K562 (cell line): ENCODE results near the gene BTBD16. TPM values are rescaled to one million over a fixed set of nuclear protein-coding genes. Genes with fewer than 3 reads are reported as not detected.

ENCODE experiments used
- ATAC-seq: fragments of 200-7000 bp; cut with Tn5 transposase; 3 replicates; pipeline ENCODE4 v1.9.1; 2020; ENCODE audit warnings: moderate library complexity
- BruUV-seq: library from RNA; stranded (reverse); fragments of 400-500 nt; replicated peaks from 2 replicates; lab custom pipeline; 2021; lab: Mats Ljungman, UMichigan
- CTCF ChIA-PET: fragments of 300-600 bp; formaldehyde crosslinking; extraction: SDS; loops from one replicate; lab custom pipeline; 2021; ENCODE audit warnings: low intra/inter-chr PET ratio; lab: Yijun Ruan, JAX
- POLR2A ChIA-PET: fragments of 300-600, 350-650 bp; sonication (Branson Sonifier 250); formaldehyde crosslinking; extraction: SDS; loops from one replicate; lab custom pipeline; 2021; ENCODE audit warnings: antibody characterized with exemption, inconsistent platforms; lab: Yijun Ruan, JAX
- DNase-seq, 4 experiments: peaks; one replicate each; pipeline versions ENCODE4 v3.0.0 to v3.0.0-alpha.2; 2011 to 2018; ENCODE audit warnings: low spot score in 3 of 4, mixed read lengths in 3 of 4; ENCODE audit errors: extremely low read depth in 1 of 4
- FAIRE-seq: peaks from 2 replicates; lab custom pipeline; 2011; peaks lifted over from hg19 to GRCh38; lab: Jason Lieb, UNC
- H2AFZ ChIP-seq: 2 replicates; pipeline ENCODE4 v1.6.0; 2011; ENCODE audit warnings: low read depth, low read length, control low read depth, inconsistent platforms
- H3K27ac ChIP-seq: fragments of 200-600 bp; 3 replicates; pipeline ENCODE4 v1.8.0; 2011; ENCODE audit warnings: low read depth, mild to moderate bottlenecking, control low read depth, inconsistent platforms, low read length, moderate library complexity, mixed read lengths; ENCODE audit errors: extremely low read depth
- H3K27me3 ChIP-seq, 2 experiments: fragments of 300-600 bp in 1 of 2; 2 replicates in 1 of 2; 3 replicates in 1 of 2; pipeline versions ENCODE4 v1.6.0 to v1.8.0; 2011; ENCODE audit warnings: inconsistent platforms in 2 of 2, low read length in 2 of 2, mild to moderate bottlenecking in 1 of 2, mixed read lengths in 1 of 2, moderate library complexity in 1 of 2; ENCODE audit not compliant: control insufficient read depth in 2 of 2, insufficient read depth in 2 of 2
- H3K36me3 ChIP-seq: fragments of 300-600 bp; 3 replicates; pipeline ENCODE4 v1.8.0; 2011; ENCODE audit warnings: mild to moderate bottlenecking, low read length, inconsistent platforms; ENCODE audit not compliant: control insufficient read depth, insufficient read depth
- H3K4me1 ChIP-seq, 2 experiments: fragments of 200-600 bp in 1 of 2; replicated peaks in 1 of 2; 2 replicates in 1 of 2; 3 replicates in 1 of 2; pipeline versions ENCODE4 v1.5.1 to v1.8.0; 2011; ENCODE audit warnings: inconsistent platforms in 2 of 2, low read length in 2 of 2, mild to moderate bottlenecking in 1 of 2, mixed read lengths in 1 of 2, moderate library complexity in 1 of 2; ENCODE audit not compliant: control insufficient read depth in 2 of 2, insufficient read depth in 2 of 2
- H3K4me2 ChIP-seq: 2 replicates; pipeline ENCODE4 v1.6.1; 2011; ENCODE audit warnings: low read length, control low read depth, inconsistent platforms, mixed read lengths; ENCODE audit not compliant: insufficient read depth
- H3K4me3 ChIP-seq: fragments of 200-600 bp; sonication (generic), shearing (Covaris generic); 2 replicates; pipeline ENCODE4 v1.5.1; 2016; ENCODE audit warnings: control low read depth, inconsistent platforms
- H3K79me2 ChIP-seq: fragments of 200-600 bp; 3 replicates; pipeline ENCODE4 v1.8.0; 2011; ENCODE audit warnings: low read length, inconsistent platforms; ENCODE audit not compliant: control insufficient read depth, insufficient read depth
- H3K9ac ChIP-seq, 2 experiments: 2 replicates each; pipeline versions ENCODE4 v1.6.0 to v1.6.1; 2011; ENCODE audit warnings: low read depth in 2 of 2, low read length in 2 of 2, control low read depth in 1 of 2, inconsistent platforms in 1 of 2, mild to moderate bottlenecking in 1 of 2, mixed read lengths in 1 of 2; ENCODE audit not compliant: insufficient read depth in 1 of 2
- H3K9me1 ChIP-seq: one replicate; pipeline ENCODE4 v1.6.0; 2011; ENCODE audit warnings: inconsistent platforms, mild to moderate bottlenecking, low read length, moderate library complexity; ENCODE audit not compliant: control insufficient read depth, insufficient read depth
- H3K9me3 ChIP-seq: replicated peaks from 2 replicates; pipeline ENCODE4 v1.5.1; 2011; ENCODE audit warnings: low read depth, low read length, inconsistent platforms; ENCODE audit not compliant: control insufficient read depth, insufficient read depth
- H4K20me1 ChIP-seq: replicated peaks from 2 replicates; pipeline ENCODE4 v1.6.1; 2011; ENCODE audit warnings: low read length, inconsistent platforms, mixed read lengths; ENCODE audit not compliant: control insufficient read depth, insufficient read depth
- KLF13 ChIP-seq: fragments of 450-650 bp; IDR thresholded peaks from 2 replicates; pipeline ENCODE4 v1.6.1; 2016; ENCODE audit warnings: missing genetic modification characterization, low read depth, mild to moderate bottlenecking, missing compliant biosample characterization, moderate library complexity, borderline replicate concordance
- L3MBTL2 ChIP-seq: fragments of 450-650 bp; IDR thresholded peaks from 2 replicates; pipeline ENCODE4 v1.6.1; 2016; ENCODE audit warnings: mild to moderate bottlenecking, moderate library complexity
- MAFK ChIP-seq: IDR thresholded peaks from 2 replicates; pipeline ENCODE4 v1.6.1; 2011; ENCODE audit warnings: low read length, improper control_type of control experiment
- RBM34 ChIP-seq: fragments of 200-400 bp; formaldehyde crosslinking; IDR thresholded peaks from 2 replicates; pipeline ENCODE4 v1.6.1; 2018; ENCODE audit warnings: low read length, borderline replicate concordance; ENCODE audit not compliant: insufficient read depth
- ZBTB1 ChIP-seq: sonication (generic); formaldehyde crosslinking; IDR thresholded peaks from 2 replicates; pipeline ENCODE4 v1.8.1; 2023; ENCODE audit warnings: missing genetic modification reagents, low read depth, mild to moderate bottlenecking, borderline replicate concordance
- ZNF347 ChIP-seq: fragments of 450-650 bp; formaldehyde crosslinking; IDR thresholded peaks from 2 replicates; pipeline ENCODE4 v1.4.0; 2020; ENCODE audit warnings: low read depth, mild to moderate bottlenecking, moderate library complexity
- ZNF583 ChIP-seq: fragments of 250-450 bp; sonication (Bioruptor Pico); IDR thresholded peaks from 2 replicates; pipeline ENCODE4 v1.4.0; 2020
- ZNF586 ChIP-seq: fragments of 450-650 bp; formaldehyde crosslinking; conservative IDR thresholded peaks from 2 replicates; pipeline ENCODE4 v1.4.0; 2020; ENCODE audit warnings: mild to moderate bottlenecking, moderate library complexity
- WGBS: fragments of 100-300 bp; shearing (Covaris generic); methylation state at CpG from one replicate; pipeline ENCODE4 v1.1.6; 2016; ENCODE audit warnings: low coverage, mixed read lengths; ENCODE audit not compliant: insufficient coverage; ENCODE audit errors: missing lambda C conversion rate; 5-methylcytosine and 5-hydroxymethylcytosine counted together
- in situ Hi-C: fragments of 300-500 bp; cut with MboI; formaldehyde crosslinking; loops from 4 replicates; pipeline ENCODE4 v1.15.0; 2018; ENCODE audit warnings: inconsistent platforms, mixed read lengths
- intact Hi-C: fragments of 100-400 bp; cut with micrococcal nuclease; formaldehyde crosslinking; loops from 2 replicates; pipeline ENCODE4 v1.14.2; 2022
- polyA plus RNA-seq, 8 experiments: library from polyadenylated mRNA; depleted of rRNA in 4 of 8; stranded (reverse) in 5 of 8; unstranded in 3 of 8; fragments of >200 nt; fragmentation: Nextera tagmentation in 2 of 8; fragmentation: Illumina TruSeq in 1 of 8; extraction: Ambion mirVana in 2 of 8; extraction: Trizol in 1 of 8; gene quantifications; 2 replicates each; pipeline versions ENCODE4 v1.2.1 to v1.2.3, GENCODE V29; 2011 to 2014; ENCODE audit warnings: inconsistent platforms in 1 of 8, missing spikeins in 1 of 8
- total RNA-seq, 7 experiments: library from RNA; depleted of rRNA in 6 of 7; stranded (reverse); fragments of >200 nt in 6 of 7; fragmentation: Illumina TruSeq in 2 of 7; extraction: Trizol in 2 of 7; gene quantifications; 2 replicates each; pipeline versions ENCODE4 v1.2.1 to v1.2.3, GENCODE V29; 2011 to 2021; ENCODE audit warnings: low replicate concordance in 1 of 7
- TF ChIP-seq, protein P1 (sequence below): sonication (generic); formaldehyde crosslinking; IDR thresholded peaks from 2 replicates; pipeline ENCODE4 v1.8.0; 2023; ENCODE audit warnings: missing genetic modification reagents, mild to moderate bottlenecking, borderline replicate concordance

The BTBD16 gene
- total and polyA plus RNA-seq, 9 of the 15 experiments (the other 6 are each of a cell fraction or from before 2014, with no cell fraction given): 0.11 TPM; not detected in 8

DNA sequence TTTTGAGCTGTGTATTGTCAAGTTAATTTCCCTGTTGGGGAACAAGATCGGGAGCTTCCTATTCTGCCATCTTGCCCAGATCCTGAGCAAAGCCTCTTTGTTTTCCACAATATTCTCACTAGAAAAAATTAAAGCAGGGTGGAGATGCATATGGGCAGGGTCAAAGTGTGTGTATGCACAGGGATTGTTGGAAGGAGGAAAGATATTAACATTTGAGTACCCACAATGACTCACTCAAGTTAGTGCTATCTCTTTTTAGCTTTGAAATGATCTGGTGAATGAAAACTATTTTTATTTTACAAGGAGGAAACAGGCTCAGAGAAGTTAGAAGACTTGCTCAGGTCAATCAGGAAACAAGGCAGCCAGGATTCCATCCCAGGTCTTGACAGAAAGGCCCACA, 6.7 kb upstream of the BTBD16 start:
- no peak overlapping the region for H3K4me2 ChIP-seq
- in situ Hi-C loops: no loop called here
- no TSS peak for BruUV-seq

More for the DNA sequence above, 6.7 kb upstream of the BTBD16 start:
- H3K27me3 ChIP-seq: peaks cover 0 to 3% of the 10 kb centered on the region in 2 experiments; a peak in 1 of 5 replicates
- H3K9ac ChIP-seq: no peak overlapping the region
- no peaks in the 10 kb centered on the region for H3K79me2 ChIP-seq
- ATAC-seq: no peak
- CTCF ChIA-PET: no interaction called here
- no peaks in the 10 kb centered on the region for H3K9me3 ChIP-seq
- no peaks in the 10 kb centered on the region for H3K36me3 ChIP-seq
- H3K9me1 ChIP-seq: no peaks in the 10 kb centered on the region
- H4K20me1 ChIP-seq: no peaks in the 10 kb centered on the region
- WGBS: no CpG with 5 or more reads among the region's 1 CpG
- FAIRE-seq: no peak
- H3K27ac ChIP-seq: no peak overlapping the region
- intact Hi-C loops: loop anchor here (10.0 kb wide), 1 partner anchor 120 kb away; no protein-coding TSS in a partner anchor
- H3K4me1 ChIP-seq: no peaks in the 10 kb centered on the region
- DNase-seq: no peak
- no peak overlapping the region for H2AFZ ChIP-seq
- H3K4me3 ChIP-seq: no peak overlapping the region
- POLR2A ChIA-PET: no interaction called here
- no peak for TF ChIP-seq L3MBTL2
- no peak for TF ChIP-seq MAFK
- no peak for TF ChIP-seq ZNF347 (CRISPR knock-in tag)
- TF ChIP-seq, protein P1, sequence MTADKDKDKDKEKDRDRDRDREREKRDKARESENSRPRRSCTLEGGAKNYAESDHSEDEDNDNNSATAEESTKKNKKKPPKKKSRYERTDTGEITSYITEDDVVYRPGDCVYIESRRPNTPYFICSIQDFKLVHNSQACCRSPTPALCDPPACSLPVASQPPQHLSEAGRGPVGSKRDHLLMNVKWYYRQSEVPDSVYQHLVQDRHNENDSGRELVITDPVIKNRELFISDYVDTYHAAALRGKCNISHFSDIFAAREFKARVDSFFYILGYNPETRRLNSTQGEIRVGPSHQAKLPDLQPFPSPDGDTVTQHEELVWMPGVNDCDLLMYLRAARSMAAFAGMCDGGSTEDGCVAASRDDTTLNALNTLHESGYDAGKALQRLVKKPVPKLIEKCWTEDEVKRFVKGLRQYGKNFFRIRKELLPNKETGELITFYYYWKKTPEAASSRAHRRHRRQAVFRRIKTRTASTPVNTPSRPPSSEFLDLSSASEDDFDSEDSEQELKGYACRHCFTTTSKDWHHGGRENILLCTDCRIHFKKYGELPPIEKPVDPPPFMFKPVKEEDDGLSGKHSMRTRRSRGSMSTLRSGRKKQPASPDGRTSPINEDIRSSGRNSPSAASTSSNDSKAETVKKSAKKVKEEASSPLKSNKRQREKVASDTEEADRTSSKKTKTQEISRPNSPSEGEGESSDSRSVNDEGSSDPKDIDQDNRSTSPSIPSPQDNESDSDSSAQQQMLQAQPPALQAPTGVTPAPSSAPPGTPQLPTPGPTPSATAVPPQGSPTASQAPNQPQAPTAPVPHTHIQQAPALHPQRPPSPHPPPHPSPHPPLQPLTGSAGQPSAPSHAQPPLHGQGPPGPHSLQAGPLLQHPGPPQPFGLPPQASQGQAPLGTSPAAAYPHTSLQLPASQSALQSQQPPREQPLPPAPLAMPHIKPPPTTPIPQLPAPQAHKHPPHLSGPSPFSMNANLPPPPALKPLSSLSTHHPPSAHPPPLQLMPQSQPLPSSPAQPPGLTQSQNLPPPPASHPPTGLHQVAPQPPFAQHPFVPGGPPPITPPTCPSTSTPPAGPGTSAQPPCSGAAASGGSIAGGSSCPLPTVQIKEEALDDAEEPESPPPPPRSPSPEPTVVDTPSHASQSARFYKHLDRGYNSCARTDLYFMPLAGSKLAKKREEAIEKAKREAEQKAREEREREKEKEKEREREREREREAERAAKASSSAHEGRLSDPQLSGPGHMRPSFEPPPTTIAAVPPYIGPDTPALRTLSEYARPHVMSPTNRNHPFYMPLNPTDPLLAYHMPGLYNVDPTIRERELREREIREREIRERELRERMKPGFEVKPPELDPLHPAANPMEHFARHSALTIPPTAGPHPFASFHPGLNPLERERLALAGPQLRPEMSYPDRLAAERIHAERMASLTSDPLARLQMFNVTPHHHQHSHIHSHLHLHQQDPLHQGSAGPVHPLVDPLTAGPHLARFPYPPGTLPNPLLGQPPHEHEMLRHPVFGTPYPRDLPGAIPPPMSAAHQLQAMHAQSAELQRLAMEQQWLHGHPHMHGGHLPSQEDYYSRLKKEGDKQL (CRISPR knock-in tag): no peak
- TF ChIP-seq ZBTB1 (CRISPR knock-in tag): no peak
- no peak for TF ChIP-seq KLF13
- TF ChIP-seq RBM34: no peak
- no peak for TF ChIP-seq ZNF583 (CRISPR knock-in tag)
- no peak for TF ChIP-seq ZNF586 (CRISPR knock-in tag)
